GM06990 (cell line): ENCODE results near the gene NODAL.

Experiments used
- DNase-seq: peaks from one replicate; pipeline ENCODE4 v3.0.0-alpha.2; 2011; ENCODE audit not compliant: insufficient read length; ENCODE audit errors: extremely low read depth
- H3K27me3 ChIP-seq: replicated peaks from 2 replicates; pipeline ENCODE4 v1.6.0; 2011; ENCODE audit warnings: low read length; ENCODE audit not compliant: control insufficient read depth, insufficient read depth
- H3K36me3 ChIP-seq: 2 replicates; pipeline ENCODE4 v1.5.1; 2011; ENCODE audit warnings: low read length; ENCODE audit not compliant: control insufficient read depth, insufficient read depth
- H3K4me3 ChIP-seq: replicated peaks from 2 replicates; pipeline ENCODE4 v1.5.1; 2011; ENCODE audit warnings: low read depth, mild to moderate bottlenecking, control low read depth, low read length
- CTCF ChIP-seq: IDR thresholded peaks from 2 replicates; pipeline ENCODE4 v1.5.1; 2011; ENCODE audit warnings: low read length, control low read depth, mild to moderate bottlenecking, inconsistent platforms; ENCODE audit not compliant: insufficient read depth, poor library complexity, severe bottlenecking

NODAL gene

DNA sequence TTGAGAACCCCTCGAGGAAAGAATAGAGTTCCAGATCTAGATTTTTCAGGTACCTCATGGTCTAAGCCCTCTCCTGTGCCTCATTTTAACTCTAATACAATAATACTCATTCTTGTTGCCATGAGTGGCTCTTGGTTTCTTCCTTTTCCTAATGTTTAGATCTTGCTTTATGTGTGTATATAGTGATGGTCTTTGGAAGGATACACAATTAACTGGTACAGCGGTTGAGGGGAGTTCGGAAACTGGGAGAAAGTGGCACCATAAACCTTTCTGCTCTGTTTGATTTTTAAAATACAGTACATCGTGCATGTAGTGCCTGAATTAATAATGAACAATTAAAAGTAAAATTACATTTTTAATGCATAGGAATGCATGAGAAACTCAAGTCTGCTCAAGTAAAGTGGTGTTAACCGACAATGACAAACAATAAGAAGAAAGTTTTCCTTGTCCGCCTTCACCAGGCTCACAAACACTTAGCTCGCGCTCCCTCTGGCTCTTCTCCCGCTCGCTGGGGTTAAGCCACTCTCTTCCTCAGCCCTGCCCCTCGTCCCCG lies 37.9 kb downstream of the NODAL start:
- no peaks in the 10 kb centered on the region for H3K27me3 ChIP-seq
- no peaks in the 10 kb centered on the region for H3K36me3 ChIP-seq
- no peak for TF ChIP-seq CTCF
- peak overlapping the region; percentile 85 for H3K4me3 ChIP-seq
- no peak for DNase-seq

DNA sequence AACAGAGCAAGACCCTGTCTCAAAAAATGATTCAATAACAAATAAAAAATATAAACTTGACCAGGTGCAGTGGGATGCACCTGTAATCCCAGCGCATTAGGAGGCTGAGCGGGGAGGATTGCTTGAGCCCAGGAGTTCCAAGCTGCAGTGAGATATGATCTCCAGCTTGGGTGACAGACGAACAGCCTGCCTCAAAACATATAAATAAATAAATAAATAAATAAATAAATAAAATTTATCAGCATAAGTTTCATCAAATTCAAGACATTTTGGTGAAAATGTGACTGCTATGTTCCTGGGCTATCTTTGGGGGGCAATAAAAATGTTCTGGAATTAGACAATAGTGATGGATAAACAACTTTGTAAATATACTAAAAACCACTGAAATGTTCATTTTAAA lies 42.3 kb downstream of the NODAL start:
- no peaks in the 10 kb centered on the region for H3K36me3 ChIP-seq
- no peak for TF ChIP-seq CTCF
- no peaks in the 10 kb centered on the region for H3K27me3 ChIP-seq
- no peak overlapping the region for H3K4me3 ChIP-seq
- DNase-seq = no peak

- no peak for DNase-seq
- Histone ChIP-seq H3K36me3 (no peaks in the 10 kb centered on the region), H3K4me3 (no peak overlapping the region), H3K27me3 (no peaks in the 10 kb centered on the region)
- no peak for TF ChIP-seq CTCF
Observed at GRCh38 chr10:70396140-70396539, 45.3 kb downstream of the NODAL start.

GRCh38 chr10:70391654-70392053 lies 49.8 kb downstream of the NODAL start:
- H3K27me3 ChIP-seq = no peaks in the 10 kb centered on the region
- no peaks in the 10 kb centered on the region for H3K36me3 ChIP-seq
- DNase-seq = no peak
- no peak overlapping the region for H3K4me3 ChIP-seq
- TF ChIP-seq CTCF = no peak
